COLO668 (cell line): ENCODE data around the gene OTOG.
A peak's percentile ranks its signal among the peaks of the same experiment; 100 is the strongest.

Source experiments
- DNase-seq: peaks from one replicate; lab custom pipeline; 2025; ENCODE audit not compliant: unreplicated experiment; lab: John Stamatoyannopoulos, UW

The OTOG gene

GRCh38 chr11:17581036-17581731, 34.1 kb downstream of the OTOG start:
- no peak for DNase-seq

GRCh38 chr11:17581732-17582053, 34.6 kb downstream of the OTOG start:
- no peak for DNase-seq

DNA sequence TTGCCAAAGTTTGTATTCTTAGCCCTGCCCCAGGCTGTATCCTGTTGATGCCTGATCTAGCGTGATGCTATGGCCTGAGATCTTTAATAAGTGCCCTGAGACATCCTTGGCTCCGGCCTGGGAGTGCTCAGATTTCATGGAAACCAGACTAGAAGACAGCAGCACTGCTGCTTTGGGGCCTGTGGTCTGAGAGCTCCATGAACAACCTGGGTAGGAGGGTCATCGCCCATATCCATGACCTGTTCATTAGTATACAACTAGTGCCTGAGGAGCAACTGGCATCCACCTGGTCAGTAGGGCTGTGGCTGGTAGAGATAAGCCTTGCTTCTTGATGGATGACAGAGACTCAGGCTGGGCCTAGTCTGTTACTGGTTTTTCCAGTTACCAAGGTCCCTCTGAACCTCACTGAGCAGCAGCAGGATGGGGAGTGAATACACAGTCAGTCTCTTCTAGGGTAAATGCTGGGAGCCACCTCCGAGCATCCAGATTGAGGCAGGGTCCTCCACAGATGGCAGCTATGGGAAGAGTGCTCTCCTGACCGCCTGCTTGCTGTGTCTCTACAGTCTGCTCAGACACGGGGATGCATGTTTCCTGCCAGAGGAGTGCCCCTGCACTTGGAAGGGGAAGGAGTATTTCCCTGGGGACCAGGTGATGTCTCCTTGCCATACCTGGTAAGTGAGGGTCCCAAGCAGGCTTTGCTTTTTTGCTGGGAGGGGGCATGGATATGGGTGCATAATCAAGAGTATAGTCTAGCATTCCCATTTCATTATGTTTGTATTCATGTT, 39.0 kb downstream of the OTOG start:
- no peak for DNase-seq

GRCh38 chr11:17588166-17588565, 41.1 kb downstream of the OTOG start:
- no peak for DNase-seq

DNA sequence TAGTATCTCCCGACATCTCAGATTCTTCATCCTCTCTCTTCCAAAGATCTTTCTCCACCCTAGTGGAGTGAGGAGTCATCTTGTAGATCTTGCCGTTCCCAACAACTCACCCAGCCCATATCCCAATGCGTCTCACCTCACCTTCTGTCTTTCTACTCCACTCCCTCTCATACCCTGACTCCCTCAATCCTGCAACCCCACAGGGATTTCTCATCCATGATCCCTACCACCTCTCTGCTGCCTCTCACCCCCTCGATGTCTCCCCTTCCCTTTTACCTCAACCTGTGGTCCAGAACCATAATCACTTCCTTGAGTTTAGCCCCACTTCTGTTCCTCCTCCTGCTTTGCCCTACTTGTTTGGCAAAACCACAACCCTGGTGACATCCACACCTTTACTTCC, 41.7 kb downstream of the OTOG start:
- DNase-seq: no peak

DNA sequence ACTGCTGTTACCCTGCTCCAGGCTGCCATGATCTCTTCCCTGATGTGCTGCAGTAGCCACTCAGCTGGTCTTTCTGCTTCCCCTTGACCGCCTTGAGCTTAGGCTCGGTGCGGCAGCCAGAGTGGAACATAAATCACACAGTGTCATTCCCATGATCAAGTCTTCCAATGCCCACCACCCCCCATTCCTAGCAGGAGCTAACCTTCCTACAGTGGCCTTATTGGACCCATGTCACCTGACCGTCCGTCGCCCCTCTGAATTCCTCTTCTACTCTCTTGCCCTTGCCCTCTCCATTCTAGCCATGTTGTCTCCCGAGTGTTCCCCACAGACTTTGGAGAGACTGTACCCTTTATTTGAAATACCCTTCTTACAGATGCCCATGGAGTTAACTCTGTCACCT, 43.4 kb downstream of the OTOG start:
- DNase-seq: no peak

DNA sequence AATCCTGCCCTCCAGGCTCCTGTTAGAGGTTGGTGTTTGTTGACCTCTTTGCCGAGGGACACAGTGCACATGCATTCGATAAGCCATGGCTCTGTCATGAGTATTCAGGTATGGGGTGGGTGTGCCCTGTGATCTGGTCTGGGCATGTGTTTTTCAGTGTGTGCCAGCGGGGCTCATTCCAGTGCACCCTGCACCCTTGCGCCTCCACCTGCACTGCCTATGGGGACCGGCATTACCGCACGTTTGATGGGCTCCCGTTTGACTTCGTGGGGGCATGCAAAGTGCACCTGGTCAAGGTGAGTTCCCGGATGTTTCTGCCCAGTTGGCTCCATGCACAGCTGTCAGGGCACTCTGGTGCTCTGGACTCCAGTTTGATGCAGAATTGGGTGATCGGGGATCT, 44.2 kb downstream of the OTOG start:
- no peak for DNase-seq

GRCh38 chr11:17593466-17594245, 46.6 kb downstream of the OTOG start:
- DNase-seq: no peak

- no peak for DNase-seq
These were observed 47.7 kb downstream of the OTOG start for GRCh38 chr11:17594686-17595192.

- DNase-seq: no peak
These were observed 48.7 kb downstream of the OTOG start for GRCh38 chr11:17595526-17596309.

DNA sequence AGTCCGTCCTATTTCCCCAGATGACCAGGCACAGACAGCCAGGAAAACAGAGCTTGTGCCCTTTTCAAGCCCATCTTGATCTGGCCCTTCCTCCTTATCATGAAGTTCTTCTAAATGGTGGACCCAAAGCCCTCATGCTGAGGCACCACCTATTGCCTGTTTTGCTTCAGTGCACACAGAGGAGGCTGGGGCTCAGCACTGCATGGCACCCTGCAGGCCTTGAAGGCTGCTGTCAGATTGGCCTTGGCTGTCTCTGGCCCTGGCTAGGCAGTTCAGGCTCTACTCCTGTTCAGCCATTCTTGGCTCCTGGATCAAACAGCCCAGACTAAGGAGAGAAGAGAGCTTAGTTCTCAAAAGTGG, 49.2 kb downstream of the OTOG start:
- no peak for DNase-seq

GRCh38 chr11:17596711-17597110, 49.7 kb downstream of the OTOG start:
- no peak for DNase-seq

GRCh38 chr11:17597770-17598169, 50.7 kb downstream of the OTOG start:
- no peak for DNase-seq

- DNase-seq: peak; percentile 73
These were observed 51.8 kb downstream of the OTOG start for GRCh38 chr11:17598700-17599459.

GRCh38 chr11:17599460-17599925, 52.4 kb downstream of the OTOG start:
- DNase-seq: no peak

DNA sequence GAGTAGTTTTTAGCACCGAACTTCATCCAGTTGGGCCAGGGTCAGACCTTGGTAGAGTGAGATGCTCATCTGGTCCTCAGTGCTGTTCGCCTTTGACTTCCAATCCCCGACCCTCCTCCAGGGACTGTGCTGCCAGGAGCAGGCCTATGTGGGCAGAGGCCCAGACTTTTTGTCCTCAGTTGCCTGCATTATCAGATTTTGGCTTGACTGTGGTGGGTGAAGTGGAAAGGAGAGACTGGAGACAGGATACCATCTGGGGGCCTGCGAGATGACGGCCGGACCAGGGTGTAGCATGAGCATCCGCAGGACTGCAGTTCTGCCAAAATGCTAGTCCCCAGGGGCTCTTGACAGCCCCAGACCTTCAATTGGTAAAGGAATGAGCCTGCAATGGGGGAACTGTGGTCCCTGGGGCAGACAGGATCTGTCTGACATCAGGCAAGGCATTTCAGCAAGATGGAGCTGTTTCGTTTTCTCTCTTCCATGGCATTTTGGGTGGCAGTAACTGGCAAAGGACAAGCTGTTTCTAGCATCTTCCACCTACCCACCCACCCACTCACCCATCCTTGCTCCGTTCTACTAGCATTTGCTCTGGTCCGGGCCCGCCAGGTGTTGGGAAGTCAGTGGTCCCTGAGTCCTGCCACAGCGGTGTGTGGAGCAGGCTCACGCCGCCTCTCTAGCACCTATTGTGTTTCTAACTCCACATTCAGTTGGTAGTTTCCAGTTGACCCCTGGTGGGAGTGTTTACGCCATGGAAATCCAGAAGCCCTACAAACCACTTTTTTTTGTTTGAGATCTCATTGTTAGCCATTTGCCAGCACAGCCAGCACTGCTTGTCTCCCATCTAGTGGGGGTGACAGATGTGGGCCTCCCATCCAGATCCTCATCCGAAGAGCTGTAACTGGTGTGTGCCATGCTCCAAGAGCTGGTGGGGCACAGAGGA, 53.5 kb downstream of the OTOG start:
- no peak for DNase-seq

GRCh38 chr11:17601256-17601671, 54.2 kb downstream of the OTOG start:
- no peak for DNase-seq

GRCh38 chr11:17601676-17602075, 54.6 kb downstream of the OTOG start:
- DNase-seq: no peak
